ENCODE results near the gene SRP54.
"Not testable (repeated sequence)": the region's sequence is repeated elsewhere in the genome, so short reads cannot be mapped to it uniquely, and the experiment has no call there.

GRCh38 chr14:35034944-35035554 is 52.3 kb downstream of the SRP54 start:
- not testable (repeated sequence) for TF ChIP-seq SMC3 (IDR thresholded peaks at IDR 0.05); HDAC2 (IDR thresholded peaks at IDR 0.05); CTCF (IDR thresholded peaks at IDR 0.05); REST (IDR thresholded peaks at IDR 0.05); HMGXB4 (CRISPR knock-in tag; IDR thresholded peaks at IDR 0.05; ENCODE audit: borderline replicate concordance); POLR2A (IDR thresholded peaks at IDR 0.05; ENCODE audit: low read length)

Data from A549 (cell line).